OCI-LY3 (cell line): ENCODE measurements around the gene WDR18.

Experiments used
- CTCF ChIP-seq: fragments of 200-600, 300-600 bp; sonication (generic); IDR thresholded peaks from 2 replicates; pipeline ENCODE4 v1.5.1; 2014; ENCODE audit warnings: antibody characterized with exemption, low read length, low read depth
- EZH2phosphoT487 ChIP-seq: fragments of 200-600 bp; shearing (Covaris generic); IDR thresholded peaks from 2 replicates; pipeline ENCODE4 v1.6.1; 2018; ENCODE audit warnings: antibody characterized with exemption, mixed run types, low read depth

GRCh38 chr19:991932-992669, 8.0 kb downstream of the WDR18 start:
- no peak for TF ChIP-seq CTCF
- TF ChIP-seq EZH2phosphoT487 = no peak
